Stimulated activated CD4-positive, alpha-beta T cell treated with anti-CD3 and anti-CD28 coated beads, Interleukin-4, amount 100 ng/mL, for 24 hours (primary cell): ENCODE results near the gene SRGAP2B.
"Not testable (repeated sequence)": the region's sequence is repeated elsewhere in the genome, so short reads cannot be mapped to it uniquely, and the experiment has no call there.

Experiments used
- DNase-seq: peaks from one replicate; pipeline ENCODE4 v3.0.0-alpha.2; 2020

SRGAP2B gene

DNA sequence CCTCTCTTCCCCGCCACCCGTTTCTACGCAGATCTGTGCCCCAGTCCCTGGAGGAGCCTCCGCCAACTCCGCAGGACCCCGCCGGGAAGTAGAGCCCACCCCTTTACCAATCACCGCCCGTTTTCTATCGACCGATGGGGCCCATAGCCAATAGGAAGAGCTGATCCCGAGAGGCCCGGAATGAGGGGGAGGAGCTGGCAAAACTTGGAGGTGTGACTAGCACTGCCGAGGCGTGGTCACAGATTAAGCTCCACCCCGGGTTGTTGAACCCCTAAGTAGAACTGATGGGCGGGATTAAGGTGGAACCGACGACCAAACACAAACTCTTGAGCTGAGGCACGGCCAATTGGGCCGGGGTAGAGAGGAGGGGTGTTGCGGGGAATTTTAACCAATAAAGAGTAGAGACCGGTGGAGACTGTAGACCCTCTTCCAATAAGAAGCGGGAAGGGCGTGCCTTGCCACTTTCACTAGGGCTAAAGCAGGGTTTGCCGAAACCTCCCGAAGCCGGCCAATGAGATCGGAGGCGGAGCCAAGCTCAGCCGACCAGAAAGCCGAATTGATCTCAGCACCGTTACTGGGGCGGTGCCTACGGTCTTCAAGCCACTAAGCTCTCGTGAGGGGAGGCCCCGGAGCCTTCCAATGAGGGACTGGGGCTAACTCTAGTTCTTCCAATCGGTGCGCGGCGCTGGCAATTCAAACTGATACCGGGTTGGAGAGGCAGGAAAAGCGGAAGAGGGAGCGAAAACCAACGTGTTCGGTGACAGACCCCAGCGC is at the start of gene SRGAP2B, which contains the start of gene FAM72D:
Gene SRGAP2B, minus strand, starts transcription at position 45 of the 774 bp plus-strand sequence. CDS start 2,427 bp downstream, outside the sequence.
Gene FAM72D, plus strand, starts transcription at position 691 of the 774 bp plus-strand sequence. CDS start 874 bp downstream, outside the sequence.
- not testable (repeated sequence) for DNase-seq

DNA sequence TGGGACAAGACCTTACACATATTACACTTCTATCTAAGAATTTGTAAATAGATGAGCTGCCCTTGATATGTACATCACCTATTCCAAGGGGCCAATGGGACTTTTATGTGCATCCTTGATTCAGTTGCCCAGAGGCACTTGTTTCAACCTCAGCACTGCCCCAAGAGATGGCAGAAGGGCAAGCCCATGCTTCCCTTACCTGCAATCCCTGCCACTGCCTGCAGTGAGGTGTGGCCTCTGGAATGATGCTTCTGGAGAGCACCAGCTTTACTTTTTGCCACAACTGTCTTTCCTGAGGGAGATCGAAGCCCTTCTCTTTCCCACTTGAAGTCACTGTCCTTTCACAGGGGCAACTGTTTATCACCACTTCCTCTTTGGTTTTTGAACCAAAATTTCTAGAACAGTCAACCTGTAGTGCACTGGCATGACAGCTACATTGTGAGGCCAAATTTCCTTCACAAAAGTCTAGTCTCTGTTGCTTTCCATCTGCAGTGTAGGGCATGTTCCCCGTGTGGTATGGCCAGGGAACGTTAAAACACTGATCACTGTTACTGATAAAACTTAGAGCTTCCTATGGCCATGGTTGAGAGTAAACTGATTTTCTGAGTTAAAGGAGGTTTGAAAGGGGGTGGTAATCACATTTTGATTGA is 49.3 kb upstream of the SRGAP2B start:
- DNase-seq: not testable (repeated sequence)

DNA sequence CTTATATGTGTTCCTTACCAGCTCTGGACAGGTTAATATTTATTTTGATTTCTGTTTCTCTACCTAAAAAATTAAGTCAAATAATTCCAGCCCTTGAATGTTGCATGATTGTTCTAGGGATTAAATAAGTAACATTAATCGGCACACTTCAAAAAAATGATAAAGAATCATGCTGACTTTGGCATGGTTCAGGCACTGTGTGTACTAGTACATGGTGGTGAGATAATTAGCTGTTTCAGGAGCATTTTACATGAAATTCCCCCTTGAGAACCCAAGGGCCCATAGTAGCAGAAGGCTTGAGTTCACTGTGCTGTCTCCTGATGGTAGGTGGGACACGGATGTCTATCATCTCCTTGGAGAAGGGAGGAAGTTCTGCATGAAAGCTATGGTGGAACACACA is 45.4 kb upstream of the SRGAP2B start:
- not testable (repeated sequence) for DNase-seq

DNA sequence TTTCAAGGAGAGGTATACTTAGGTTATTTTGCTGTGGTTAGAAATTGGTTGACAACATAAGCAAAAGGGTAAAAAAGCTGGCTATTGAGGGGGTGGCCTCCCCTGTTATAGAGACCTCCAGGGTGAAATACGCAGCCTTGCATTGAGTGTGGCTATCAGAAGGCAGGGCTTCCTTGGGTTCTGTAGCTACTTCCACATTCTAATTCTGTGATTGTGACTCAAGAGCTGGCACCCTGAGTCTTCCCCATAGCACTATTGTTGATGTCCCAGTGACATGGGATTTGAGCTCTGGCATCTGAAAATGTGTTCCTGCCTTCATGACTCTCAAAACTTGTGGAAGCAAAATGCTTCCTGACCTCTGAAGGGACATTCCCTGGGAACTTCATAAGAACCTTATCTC is 39.3 kb upstream of the SRGAP2B start:
- not testable (repeated sequence) for DNase-seq

DNA sequence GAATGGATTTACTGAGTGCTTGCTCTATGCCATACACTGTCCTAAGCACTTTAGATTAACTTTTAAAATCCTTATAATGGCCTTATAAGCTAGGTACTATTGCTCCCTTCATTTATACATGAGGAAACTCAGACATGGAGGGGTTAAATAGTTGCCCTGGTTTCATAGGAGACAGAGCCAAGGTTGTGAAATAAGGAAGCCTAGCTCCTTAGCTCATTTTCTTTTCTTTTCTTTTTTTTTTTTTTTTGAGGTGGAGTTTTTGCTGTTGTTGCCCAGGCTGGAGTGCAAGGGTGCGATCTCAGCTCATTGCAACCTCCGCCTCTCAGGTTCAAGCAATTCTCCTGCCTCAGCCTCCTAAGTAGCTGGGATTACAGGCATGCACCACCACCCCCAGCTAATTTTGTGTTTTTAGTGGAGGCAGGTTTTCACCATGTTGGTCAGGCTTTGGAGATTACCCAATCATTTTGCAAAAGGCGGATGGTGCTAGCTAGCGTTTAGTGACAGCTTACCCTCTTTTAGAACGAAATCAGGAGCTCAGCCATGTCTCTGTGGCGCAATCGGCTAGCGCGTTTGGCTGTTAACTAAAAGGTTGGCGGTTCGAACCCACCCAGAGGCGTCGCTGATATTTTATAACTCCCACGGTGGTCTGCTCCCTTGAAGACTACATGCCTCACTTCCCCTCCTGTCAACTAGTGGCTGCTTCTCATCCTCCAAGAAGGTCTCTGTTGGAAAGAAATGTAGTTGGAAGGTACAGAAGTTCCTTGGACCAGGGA is 33.8 kb upstream of the SRGAP2B start:
- DNase-seq: not testable (repeated sequence)

DNA sequence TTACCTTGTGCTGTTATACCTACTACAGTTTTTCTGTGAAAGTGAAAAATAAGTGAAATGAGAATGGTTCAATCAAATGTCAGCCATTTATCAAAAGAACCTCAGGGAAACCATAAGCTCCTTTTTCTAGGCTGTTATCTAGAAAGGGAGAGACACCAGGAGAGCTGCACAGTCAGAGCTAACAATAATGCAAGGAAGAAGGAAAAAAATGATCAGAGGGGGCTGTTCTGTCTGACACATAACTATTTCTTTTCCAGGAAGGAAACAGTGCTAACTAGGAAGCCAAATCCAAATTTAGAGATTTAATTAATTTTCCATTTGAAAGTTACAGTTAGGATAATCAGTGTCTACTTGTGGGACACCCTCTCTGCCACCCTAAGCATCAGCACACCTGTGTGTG is 32.0 kb upstream of the SRGAP2B start:
- not testable (repeated sequence) for DNase-seq

DNA sequence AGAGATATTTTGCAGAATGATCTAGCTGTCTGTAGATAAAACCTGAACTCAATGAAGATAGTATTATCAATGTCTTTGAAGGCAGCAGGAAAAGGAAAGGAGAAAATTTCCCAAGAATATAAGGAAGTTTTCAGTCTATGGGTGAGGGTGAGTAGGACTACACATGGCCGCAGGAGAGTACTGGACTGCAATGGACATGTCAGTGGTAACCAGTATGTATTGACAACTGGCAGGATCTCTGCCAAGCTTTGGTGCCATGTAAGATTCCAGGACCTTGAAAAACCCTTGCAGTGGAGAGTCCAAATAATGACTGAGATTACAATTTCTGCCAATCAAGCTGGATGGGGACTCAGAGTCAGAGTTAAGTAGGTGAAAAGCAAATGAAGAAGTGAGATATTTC is 30.0 kb upstream of the SRGAP2B start:
- not testable (repeated sequence) for DNase-seq

DNA sequence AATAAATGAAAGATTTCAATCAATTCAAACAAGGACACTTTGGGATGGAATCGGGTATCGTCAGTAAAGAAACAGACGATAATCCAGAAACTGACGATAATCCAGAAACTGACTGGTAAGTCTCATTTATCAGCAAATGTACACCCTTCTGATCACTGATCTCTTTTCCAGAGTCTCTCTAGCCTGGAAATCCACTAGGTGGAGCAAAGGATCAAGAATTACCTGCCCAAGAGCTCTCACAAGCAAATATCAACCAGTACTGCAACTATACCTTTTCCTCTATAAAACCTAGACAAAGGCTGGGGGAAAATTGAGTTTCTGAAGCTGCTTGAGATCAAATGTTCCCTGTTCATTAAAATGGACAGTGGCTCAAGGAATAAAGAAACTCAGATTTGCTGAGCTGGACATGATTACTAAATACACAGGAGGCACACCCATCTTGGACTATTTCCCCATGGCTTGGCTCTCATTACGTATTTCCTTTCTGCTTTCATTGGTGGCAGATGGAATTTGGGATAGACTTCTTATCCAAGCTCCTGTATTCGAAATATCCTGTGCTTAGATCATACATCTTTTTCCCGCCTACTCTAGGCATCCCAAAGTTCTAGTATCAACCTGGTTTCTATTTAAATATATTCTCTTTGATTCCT is 29.0 kb upstream of the SRGAP2B start:
- not testable (repeated sequence) for DNase-seq

DNA sequence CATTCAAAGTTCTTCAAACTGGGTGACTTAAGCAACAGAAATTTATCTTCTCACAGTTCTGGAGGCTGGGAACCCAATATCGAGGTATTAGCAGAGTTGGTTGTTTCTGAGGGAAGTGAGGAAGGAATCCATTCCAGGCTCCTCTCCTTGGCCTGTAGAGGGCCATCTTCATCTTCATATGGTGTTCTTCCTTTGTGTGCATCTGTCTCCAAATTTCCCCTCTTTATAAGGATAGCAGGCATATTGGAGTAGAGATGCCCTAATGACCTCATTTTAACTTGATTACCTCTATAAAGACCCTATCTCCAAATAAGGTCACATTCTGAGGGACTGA is 27.9 kb upstream of the SRGAP2B start:
- not testable (repeated sequence) for DNase-seq

DNA sequence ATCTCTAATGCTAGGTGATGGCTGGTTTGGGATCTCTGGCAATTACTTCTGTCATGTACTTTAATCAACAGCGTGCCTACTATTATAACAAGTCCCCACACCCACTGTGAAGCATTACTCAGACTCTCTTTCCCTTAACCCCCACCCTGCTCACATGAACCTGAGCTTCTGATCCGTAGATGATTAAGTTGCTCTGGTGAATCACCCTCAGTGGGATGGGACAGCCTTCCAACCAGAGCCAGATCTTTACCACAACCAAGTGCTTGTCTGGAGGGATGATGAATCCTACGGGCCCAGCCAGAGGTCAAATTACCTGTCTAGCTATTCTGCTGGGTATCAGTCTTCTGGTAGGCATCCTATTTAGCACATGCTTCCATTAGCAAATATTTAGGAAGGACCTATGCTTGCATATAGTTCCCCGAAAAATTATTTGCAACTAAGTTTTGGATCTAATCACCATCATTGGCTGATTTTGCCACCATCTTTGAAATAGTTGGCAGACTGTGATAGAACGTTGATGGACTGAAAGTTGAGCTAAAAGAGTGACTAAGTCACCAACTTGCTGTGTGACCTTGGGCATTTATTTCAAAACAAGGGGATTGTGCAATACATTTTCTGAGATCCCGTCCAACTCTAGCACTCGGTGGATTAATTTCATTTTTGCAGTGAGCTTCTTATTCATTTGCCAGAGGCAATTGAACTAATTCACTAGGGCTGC is 27.4 kb upstream of the SRGAP2B start:
- DNase-seq: not testable (repeated sequence)

DNA sequence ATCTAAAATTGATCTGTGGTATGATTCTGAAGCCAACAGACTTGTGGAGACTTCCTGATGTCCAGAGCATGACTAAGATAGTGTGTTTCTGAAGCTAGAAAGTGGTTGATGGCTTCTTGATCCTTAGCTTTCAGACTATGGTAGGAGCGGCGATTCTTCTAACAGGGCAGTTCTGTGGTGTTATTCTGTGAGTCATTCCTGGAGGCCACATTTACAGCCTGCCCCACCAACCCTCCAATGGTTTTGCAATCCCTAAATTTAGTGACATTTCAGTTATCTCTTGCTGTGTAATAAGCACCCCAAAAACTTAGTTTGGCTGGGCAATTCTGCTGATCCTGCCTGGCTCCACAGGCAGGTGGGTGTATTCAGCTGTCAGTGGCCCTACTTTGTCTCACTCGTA is 24.7 kb upstream of the SRGAP2B start:
- not testable (repeated sequence) for DNase-seq

DNA sequence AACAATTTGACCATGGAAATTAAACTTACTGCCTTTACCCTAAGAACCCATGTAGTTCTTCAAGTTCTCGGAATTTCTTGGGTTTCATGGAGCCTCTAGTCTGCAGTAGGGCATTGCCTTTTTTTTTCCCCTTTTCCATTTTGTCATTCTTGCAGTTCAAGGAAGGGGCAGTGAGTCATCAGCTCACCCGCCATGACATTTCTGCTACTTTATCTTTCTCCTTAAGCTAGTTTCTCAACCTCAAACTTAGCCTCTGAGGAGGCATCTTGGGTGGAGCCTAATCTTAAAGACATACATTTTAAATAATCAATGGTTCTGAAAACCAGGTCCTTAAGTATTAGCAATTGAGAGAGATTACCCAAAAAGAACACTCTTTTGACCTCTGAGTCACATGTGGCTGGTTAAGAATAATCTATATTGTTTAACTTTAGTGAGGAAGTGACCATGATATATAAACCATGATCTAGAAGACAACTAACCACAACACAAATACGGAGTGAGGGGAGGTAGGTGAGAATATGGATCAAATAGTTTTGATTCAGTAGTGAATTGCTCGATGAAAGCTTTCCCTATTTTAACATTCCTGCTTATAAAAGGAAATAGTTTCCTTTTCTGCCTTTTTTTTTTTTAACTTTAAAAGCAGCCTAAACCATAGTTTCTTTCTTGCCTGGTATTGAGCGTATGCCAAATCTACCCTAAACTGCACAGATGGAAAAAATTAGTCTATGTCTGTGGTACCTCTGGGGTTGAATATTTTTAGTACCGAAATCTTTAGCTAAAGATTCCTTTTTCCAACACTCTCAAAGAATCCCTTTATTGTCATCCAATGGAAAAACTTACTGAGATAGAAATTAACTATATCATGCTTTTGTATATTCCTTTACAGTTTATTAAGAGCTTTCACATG is 20.7 kb upstream of the SRGAP2B start:
- DNase-seq: not testable (repeated sequence)

DNA sequence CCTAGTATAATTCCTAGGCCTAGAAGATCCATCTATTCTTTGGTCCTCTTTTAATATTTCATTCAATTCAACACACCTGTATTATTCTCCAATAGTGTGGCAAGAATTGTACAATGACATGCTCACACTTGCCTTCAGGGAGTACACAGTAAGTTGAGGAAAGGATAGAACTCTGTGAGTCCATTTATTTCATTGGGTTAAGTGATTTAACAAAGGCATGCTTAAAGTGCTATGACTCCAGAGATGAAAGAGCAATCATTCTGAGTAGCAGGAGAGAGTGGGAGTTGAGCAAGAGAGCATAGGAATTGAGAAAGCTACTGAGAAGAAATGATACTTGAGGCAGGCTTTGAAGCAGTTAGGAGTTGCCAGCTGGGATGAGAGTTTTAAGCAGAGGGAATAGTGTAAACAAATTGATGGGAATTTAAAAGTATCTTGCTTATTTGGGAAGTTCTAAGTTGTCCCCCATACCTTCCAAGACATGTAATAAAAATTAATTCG is 19.5 kb upstream of the SRGAP2B start:
- not testable (repeated sequence) for DNase-seq

DNA sequence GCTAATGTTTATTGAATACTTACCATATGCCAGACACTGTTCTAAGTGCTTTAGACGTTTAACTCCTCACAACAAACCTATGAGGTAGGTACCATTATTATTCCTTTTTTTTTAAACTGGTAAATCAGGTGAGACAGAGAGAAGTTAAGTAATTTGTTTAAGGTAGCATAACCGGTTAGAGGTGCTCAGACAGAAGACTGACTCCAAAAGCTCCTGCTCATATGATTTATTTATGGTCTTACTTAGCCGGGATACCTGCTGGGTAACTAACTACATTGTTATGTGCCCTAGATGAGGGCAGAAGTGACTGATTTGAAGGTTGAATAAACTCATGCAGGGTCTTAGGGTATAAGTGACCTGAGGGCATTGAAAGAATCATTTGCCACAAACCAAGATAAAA is 17.6 kb upstream of the SRGAP2B start:
- not testable (repeated sequence) for DNase-seq

DNA sequence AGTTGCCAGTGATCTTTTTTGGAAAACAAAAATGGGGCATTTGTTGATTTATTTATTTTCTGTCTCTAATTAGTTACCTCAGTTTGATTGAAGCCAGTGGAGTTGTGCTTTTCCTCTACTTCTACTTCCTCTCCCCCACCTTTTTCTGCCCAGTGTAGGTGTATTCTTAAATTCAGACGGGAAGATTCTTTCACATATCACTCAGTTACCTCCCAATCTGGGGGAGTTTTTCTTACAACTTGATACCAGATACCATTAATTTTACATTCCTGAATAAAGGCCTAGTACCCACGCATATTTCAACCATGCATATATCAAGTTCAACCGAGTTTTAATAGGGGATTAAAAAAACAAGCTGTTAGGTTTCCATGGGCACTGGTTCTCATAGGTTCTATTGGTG is 16.5 kb upstream of the SRGAP2B start:
- not testable (repeated sequence) for DNase-seq

DNA sequence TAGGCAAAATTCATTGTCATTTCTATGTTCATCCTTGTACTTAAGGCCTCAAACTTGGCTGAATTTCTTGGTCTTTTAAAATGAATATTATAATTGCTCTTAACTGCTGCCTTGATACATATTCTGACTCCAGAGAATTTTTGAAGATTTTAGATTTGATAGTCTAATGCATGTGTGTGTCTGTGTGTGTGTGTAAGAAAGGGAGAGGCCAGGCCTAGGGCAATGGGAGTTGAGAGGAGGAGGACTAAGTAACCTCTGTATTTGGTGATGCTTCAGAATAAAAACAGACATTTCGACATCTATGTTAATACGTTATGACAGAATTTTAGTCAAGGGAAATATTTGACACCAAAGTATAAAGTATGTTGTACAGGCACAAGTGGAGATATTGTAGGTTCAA is 8.2 kb upstream of the SRGAP2B start:
- DNase-seq: not testable (repeated sequence)

DNA sequence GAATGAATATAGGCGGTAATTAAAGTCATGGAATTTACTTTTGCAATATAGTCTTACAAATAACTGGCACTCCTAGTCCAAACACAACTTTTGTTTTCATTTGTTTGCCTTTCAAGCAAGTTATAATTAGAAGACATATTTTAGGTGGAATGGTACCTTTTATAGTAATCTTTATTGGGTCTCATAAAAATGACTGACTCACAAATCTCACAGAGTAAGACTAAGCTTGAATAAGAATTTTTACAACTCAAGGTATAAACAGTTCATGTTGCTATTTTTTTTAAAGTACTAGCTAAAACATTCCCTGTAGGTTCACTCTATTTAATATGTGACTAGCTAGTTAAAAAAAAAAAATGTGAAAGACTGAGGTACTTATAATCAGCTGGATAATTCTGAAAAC is 6.6 kb upstream of the SRGAP2B start:
- DNase-seq: not testable (repeated sequence)

DNA sequence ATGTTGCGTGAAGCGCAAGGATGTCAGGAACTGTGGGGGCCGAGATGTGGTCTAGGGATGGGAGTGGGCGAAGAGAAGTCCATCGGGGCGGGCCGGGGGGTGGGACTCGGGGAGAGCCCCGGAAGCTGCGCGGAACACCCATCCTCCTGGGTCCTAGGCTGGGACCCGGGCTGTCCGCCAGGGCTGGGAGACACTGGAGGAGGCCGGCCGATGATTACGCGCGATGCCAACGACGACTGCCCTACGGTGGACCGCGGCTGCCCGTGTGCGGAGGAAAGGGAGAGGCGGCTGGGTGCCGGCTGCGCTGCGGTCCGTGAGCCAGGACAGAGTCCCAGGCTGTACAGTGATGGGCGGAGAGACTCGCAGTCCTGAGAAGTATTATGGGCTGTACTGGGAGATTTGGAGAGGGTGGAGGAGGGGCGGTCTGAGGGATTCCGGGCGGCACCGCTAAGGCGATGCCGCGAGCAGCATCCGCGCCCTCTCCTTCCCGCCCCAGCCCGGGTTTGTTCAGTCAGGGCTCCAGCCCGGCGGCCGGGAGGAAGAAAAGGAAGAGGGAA is 395 bp downstream of the SRGAP2B start:
- DNase-seq: peak; percentile 3

DNA sequence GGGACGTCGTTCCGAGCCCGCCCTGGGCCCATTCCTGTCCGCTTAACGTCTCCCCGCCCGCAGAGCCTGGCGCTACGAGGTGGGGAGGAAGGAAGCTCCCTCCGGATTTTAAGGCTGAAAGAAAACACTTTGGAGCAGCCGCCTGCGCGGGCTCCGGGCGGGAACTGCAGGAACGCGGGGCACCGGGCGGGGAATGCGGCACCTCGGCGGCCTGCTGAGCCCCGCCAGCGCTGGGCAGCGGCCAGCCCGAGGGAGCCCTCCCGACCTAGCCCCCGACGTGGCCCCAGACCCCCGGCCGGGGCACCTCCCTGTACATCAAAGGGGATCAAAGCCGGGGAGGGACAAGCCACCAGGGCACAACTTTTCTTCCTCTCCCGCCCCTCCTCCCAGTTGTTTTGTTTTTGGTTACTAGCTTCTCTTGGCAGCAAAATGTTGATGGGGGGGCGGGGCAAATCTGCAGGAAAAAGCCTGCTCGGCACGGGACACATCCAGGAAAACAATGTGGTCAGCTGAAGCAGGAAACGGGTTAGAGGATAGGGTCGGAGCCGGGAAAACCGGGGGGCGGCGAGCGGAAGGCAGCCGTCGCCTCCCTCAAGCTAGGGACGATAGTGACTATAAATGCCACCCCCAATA is 1.5 kb downstream of the SRGAP2B start:
- DNase-seq: peak; percentile 4
